NK-92 (cell line): ENCODE measurements around the gene RGS4.
"Not testable (repeated sequence)": the region's sequence is repeated elsewhere in the genome, so short reads cannot be mapped to it uniquely, and the experiment has no call there.

Experiments
- DNase-seq: peaks from one replicate; lab custom pipeline; 2025; ENCODE audit not compliant: unreplicated experiment; lab: John Stamatoyannopoulos, UW

Gene RGS4

DNA sequence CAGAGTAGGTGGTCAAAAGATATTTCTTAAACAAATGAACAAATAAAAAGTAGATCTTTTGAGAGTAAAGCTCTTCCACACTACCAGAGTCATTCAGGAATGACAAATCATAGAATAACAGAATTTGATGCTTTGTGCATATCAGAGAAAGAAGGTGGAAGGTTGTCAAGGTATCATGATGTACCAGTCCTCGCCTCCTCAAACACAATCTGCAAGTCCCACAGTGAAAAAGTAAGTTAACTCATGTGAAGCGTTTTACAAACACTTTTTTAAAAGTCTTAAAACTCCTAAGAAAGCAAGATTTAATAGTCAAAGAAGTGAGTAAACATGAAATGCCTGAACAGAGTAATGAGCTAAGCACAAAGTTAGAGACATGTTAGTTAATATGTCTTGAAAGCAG, 2.5 kb upstream of the RGS4 start:
- DNase-seq = no peak

DNA sequence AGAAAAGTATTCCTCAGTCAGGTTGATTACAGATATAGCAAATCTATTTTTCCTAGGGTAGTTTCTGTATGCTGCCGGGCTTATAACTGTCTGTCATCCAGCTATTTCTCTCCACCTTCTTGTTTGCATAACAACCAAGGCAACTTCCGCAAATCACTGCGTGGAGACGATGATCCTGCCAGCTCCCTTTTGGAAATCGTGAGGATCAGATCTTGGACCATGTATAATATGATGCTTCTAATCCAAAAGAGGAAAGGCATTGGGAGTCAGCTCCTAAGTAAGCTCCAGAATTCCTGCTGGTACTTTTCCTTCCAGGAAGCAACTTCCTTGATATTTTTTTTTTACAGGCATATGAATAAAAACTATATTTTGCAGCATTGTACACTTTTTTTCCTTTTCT, 445 bp upstream of the RGS4 start:
- no peak for DNase-seq

DNA sequence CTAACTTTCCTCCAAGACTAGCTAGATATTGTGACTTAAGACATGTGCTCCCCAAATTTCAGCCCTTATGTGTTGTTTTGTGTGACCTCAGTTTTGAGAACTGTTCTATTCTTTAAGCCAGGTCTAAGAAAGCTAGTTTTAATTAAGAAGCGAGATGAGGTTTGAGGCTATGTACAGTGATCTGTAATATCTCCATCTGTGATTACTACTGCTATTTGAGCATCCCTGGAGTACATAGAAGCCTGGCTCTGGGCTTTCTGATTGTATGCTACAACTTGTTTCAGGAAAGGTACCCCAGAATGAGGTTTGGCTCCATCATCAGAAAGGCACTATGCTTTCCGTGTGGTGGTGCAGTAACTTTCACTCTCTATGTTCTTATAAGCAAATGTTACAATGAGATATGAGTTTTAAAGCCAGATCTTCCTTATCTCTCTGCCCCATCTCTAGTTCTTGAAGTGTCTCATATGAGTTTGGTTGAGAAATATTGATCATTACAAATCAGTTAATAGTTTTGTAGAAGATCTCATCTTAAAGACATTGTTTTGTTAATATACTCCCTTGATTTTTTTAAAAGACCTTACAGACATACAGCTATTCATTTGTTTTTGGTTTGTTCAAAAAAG, 605 bp downstream of the RGS4 start:
- no peak for DNase-seq

DNA sequence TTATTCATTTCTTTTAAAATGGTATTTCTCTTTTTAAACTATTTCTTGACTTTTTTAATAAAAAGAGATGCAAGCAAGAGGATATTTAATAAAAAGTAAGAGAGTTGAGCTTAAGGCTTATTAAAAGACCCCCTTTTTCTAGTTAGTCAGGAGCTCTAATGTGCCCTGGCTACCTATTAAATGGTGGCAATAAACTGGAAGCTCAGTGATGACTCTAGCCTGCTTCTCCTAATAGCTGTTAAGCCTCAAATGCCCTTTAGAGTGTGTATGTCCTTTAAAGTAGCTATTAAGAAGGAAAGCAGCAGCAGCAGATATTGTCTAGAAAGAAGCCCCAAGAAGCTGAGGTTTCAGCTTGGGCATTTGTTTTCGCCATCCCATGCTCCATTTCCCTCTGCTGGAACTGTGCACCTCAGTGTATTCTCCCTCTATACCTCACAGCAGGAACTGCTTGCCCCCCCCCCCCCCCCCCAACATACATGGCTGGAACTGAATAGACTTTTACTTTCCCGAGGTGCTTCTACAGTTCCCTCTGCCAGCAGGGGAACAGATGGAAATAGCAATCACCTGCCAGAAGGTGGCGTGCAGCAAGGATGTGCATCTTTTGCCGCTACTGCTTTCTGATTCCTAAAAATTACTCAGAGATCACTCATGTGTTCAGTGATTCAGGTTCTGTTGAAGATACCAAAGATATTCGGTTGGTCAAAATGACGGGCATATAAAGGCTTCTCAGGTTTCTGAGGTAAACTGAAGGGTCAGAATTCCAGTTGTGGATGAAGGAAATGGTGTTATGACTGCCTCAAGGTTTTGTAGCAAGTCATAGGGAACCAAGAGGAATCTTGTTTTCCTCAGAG, 2.5 kb downstream of the RGS4 start:
- DNase-seq = no peak

DNA sequence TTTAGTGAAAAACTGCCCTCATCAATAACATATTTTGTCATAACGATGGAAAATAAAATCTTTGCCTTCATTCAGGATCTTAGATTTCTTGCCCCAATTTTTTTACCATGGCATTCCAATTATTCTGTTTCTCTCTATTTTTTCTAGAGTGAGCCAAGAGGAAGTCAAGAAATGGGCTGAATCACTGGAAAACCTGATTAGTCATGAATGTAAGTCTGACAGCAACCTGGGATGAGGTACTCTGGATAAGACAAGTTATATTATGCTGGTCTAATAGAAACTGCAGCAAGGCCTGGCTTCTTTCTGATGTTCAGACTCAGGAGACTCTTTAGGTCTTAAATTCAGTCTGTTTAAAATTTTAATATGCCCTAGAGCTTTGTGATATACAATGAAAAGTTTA, 3.5 kb downstream of the RGS4 start:
- no peak for DNase-seq

DNA sequence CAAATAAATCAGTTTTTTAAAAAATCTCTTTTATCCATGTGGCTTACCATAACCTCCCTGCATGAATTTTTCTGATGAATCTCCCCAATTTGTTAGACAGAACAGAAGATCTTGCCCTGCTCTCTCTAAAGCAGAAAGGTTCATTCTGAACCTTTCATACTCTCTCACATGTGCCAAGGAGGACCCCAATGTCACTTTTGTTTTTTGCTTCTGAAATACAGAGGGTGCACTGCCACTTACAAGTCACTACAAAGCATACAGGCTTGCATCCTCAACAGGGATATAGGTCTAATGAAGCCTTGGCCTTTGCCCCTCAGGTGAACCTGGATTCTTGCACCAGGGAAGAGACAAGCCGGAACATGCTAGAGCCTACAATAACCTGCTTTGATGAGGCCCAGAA, 4.8 kb downstream of the RGS4 start:
- no peak for DNase-seq

DNA sequence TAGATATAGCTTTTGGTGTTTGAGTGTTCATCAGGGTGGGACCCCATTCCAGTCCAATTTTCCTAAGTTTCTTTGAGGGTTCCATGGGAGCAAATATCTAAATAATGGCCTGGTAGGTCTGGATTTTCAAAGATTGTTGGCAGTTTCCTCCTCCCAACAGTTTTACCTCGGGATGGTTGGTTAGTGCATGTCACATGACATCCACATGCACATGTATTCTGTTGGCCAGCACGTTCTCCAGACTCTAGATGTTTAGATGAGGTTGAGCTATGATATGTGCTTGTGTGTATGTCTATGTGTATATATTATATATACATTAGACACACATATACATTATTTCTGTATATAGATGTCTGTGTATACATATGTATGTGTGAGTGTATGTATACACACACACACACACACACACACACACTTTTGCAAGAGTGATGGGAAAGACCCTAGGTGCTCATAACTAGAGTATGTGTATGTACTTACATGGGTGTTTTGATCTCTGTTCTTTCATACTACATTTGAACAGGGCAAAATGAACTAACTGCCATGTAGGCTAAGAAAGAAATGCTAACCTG, 5.6 kb downstream of the RGS4 start:
- DNase-seq = no peak

DNA sequence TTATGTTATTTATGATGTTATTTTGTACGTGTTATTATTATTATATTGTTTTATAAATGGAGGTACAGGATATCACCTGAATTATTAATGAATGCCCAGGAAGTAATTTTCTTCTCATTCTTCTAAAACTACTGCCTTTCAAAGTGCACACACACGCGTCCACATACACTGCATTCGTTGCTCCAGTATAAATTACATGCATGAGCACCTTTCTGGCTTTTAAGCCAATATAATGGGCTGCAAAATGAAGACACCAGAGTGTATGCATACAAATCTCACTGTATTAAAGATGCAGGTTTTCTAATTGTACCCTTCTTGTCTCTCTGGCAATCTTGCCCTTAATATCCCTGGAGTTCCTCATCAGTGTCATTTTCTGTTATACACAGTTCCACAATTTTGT, 6.9 kb downstream of the RGS4 start:
- no peak for DNase-seq

DNA sequence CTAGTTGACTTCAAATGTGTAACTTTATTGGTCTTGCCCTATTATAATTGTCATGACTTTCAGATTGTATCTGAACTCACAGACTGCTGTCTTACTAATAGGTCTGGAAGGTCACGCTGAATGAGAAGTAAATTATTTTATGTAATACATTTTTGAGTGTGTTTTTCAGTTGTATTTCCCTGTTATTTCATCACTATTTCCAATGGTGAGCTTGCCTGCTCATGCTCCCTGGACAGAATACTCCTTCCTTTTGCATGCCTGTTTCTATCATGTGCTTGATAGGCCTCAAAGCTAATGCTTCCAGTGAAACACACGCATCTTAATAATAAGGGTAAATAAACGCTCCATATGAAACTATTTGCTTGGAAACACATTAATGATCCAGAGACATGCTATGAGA, 7.3 kb downstream of the RGS4 start:
- no peak for DNase-seq

DNA sequence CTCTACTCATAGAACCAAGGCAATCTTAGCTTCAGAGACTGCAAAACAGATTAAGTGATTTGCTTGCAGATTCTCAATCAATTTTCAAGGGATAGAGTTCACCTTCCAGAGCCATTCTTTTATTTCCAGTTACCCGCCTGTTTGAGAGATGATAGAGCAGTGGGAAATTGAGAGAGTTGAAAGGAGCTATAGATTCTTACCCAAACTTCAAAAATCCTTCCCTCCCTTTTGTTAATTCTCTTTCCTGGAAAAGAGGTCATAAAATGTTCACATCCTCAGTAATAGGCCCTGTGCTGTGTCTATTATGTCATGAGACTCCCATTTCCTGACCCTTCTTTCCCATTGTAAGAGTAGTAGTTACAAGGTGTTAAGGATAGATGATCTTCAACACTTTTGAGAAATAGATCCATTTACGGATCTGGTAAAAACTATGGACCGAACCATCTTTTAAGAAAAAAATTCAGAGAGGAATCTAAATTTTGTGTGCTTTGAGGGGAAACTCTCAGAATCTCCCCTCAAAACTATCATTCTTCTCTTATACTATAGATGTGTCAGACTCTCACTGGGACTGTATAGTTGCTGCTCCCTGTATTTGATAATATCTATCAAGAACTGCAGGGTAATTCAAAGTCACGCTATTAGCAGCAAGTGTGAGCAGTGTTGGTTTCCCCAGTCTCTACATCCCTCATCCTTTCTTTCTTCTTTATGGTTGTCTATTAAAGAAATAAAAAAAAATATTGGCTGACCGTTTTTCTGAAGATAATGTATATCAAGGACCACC, 8.0 kb downstream of the RGS4 start:
- DNase-seq = no peak

DNA sequence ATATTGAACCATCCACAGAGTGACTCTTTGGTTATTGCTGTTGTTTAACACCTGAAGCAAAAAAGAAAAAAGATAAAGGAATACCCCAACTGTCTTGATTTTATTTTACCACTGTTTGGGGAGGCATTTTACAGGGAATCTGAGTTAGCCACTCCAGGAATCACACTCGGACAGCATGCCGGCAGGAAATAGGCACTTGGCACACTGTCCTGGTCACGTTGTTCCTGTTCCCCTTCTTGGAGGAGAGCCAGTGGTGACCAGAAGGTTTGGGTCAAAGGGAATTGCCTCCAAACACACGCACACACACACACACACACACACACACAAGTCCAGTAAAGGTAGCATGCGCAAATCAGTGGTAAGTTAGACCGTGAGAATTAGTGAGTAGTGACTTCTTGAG, 13.8 kb downstream of the RGS4 start:
- DNase-seq = no peak

DNA sequence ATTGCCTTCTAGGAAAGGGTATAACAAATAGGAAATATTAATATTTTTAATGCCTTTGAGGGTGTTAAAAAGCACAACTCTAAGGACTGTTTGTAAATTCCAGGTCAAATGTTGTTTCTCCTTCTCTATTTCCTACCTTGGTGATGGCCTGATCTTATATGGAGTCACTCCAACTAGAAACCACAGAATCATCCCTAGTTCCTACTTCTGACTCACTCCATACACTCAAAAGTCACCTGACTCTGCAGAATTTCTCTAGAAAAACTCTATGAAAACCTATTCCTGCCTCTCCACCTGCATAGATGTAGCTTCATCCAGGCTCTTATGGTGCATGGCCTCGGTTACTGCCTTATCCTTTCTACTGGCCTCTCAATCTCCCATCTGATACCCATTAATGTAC, 14.5 kb downstream of the RGS4 start:
- DNase-seq = no peak

DNA sequence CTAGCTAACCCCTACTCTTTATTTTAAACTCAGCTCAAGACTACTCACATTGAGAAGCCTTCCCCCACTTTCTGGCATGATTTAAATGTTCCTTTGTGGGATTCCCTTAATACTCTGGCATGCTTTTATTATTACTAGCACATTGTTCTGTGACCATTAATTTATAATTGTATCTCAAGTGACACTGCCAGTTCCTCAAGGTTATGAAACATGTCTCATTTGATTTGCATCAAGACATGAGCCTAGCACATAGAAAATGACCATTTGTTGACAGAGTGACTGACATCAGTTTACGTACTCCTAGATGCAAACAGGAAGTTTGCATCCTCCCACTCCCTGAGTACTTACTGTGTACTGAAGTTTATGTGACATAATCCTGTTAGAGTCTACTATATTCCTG, 15.2 kb downstream of the RGS4 start:
- no peak for DNase-seq

DNA sequence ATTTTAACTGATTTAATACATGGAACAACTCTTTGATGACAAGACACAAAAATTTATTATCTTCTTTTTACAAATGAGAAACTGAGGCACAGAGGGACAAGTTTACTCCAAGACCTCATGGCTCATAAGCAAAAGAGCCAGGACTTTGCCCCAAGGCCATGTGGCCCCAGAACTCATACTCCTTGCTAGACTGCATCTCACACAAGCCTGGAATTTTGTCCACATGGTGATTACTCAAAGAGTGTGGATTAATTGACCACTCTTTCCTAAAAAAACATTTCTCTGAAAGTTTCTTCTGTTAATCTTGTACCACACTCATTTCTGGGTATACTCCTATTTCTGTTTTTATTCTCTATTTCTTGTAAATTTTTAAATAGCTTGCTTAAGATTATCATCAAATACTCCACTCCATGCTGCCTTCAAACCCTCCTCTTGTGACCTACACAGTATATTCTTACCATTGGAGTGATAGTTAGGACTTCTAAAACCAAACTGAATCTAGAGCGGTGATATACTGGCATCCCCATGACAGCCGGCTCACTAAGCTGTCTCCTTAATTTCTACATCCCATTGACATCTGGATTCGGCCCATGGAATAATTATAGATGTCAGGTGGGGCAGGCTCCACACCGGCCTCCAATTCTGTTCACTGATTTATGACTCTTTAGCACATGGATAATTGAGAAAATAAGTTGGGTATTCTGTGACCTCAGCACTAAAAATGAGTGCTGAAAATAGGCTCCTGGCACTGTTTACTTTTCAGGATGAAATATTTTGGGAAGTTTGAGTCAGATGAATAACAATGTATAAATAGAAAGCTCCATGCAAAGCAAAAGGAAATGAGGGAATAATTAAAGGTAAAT, 16.1 kb downstream of the RGS4 start:
- DNase-seq = no peak

DNA sequence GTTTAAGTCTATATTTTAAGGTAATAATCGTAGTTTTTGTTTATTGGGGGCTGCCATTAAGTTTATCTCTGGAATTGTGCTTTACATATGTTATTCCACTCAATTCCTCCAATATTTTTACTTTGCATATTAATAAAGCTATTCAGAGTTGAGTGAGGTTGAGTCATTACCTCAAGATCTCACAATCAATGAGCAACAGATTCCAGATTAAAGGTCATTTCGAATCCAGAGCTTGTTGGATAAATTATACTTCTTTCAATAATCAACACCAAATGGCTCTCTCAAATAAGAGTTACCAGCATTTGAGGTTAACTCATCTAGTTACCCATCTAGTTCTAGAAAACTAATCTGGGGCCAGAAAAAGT, 16.7 kb downstream of the RGS4 start:
- no peak for DNase-seq

DNA sequence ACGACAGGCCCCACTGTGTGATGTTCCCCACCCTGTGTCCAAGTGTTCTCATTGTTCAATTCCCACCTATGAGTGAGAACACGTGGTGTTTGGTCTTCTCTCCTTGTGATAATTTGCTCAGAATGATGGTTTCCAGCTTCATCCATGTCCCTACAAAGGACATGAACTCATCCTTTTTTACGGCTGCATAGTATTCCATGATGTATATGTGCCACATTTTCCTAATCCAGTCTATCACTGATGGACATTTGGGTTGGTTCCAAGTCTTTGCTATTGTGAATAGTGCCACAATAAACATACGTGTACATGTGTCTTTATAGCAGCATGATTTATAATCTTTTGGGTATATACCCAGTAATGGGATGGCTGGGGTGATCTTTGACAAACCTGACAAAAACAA, 20.0 kb downstream of the RGS4 start:
- DNase-seq = not testable (repeated sequence)

DNA sequence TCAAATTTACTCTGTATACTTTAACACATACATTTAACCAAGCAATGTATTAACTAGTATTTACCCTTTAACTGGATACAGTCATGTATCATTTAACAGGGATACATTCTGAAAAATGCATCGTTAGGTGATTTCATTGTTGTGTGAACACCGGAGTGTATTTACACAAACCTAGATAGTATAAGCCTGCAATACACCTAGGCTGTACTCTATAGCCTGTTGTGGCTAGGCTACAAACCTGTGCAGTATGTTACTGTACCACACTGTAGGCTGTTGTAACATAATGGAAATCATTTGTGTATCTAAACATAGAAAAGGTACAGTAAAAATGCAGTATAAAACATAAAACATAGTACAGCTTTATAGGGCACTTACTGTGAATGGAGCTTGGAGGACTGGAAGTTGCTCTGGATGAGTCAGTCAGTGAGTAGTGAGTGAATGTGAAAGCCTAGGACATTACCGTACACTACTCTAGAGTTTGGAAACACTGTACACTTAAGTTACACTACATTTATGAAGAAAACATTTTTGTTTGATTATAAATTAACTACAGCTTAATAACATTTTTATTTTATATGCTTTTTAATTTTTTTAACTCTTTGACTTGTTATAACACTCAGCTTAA, 21.3 kb downstream of the RGS4 start:
- no peak for DNase-seq

DNA sequence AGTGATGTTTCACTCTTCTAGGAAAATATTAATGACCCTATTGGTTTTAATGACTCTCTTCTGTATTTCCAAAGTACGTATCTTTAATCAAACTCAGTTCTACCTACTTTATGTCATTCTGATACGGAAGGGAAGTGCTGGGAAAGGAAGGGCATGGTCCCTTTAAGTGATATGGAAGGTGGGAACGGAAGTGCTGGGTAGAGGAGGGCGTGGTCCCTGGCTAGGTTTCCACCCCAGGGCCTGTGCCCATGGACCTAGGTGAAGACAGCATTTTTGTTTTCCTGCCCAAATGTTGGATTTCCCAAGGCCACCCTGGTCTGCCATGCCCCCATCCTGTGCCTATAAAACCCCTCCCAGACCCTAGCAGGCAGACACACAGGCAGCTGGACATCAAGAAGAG, 24.0 kb downstream of the RGS4 start:
- no peak for DNase-seq

DNA sequence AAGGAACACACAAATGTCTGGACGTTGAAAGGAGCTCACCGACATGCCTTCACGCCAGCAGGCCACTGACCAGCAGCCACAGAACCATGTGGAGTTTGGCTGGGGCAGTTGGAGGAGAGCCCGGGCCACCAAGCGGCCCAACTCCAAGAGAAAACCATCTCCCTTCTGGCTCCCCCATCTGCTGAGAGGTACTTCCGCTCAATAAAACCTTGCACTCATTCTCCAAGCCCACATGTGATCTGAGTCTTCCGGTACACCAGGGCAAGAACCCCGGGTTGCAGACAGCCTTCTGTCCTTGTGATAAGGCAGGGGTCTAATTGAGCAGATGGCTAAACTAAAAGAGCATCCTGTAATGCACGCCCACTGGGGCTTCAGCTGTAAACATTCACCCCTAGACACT, 24.4 kb downstream of the RGS4 start:
- DNase-seq = no peak

DNA sequence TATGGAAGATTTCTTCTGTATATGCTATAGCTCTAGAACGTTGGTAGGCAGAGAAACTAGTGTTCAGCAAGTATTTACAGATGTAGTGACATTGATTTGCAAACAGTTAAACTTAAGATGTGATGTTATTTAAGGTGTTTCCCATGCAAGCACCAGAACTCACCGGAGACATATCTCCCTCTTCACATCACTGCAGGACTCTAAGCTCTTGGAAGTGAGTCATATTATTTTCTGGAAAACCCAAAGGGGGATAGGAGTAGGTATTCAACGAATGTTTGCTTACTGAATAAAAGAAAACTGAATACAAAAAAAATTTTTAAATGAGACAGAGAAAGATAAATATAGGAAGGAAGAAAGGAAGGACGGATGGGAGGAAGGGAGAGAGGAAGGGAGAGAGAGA, 25.0 kb downstream of the RGS4 start:
- DNase-seq = no peak
